ENCODE results near the gene SLC31A1.

DNA sequence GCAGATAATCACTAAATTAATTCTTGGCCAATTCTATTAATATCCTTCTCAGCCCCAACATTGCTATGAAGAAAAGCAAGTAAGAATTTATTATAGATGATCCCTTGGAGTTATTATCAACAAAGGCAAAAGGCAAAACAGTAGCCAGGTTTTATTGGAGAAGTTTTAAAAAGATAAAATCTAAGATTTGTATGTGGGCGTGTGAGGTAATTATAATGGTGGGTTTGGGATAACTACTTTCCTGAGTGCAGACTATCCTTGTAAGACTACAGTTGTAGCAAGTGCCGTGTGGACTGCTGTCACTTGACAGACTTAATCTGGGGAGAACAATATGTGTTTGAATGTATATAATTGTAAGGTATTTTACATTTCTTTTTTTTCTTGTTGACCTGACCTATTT, 23.2 kb downstream of the SLC31A1 start:
- TF ChIP-seq, protein P1, sequence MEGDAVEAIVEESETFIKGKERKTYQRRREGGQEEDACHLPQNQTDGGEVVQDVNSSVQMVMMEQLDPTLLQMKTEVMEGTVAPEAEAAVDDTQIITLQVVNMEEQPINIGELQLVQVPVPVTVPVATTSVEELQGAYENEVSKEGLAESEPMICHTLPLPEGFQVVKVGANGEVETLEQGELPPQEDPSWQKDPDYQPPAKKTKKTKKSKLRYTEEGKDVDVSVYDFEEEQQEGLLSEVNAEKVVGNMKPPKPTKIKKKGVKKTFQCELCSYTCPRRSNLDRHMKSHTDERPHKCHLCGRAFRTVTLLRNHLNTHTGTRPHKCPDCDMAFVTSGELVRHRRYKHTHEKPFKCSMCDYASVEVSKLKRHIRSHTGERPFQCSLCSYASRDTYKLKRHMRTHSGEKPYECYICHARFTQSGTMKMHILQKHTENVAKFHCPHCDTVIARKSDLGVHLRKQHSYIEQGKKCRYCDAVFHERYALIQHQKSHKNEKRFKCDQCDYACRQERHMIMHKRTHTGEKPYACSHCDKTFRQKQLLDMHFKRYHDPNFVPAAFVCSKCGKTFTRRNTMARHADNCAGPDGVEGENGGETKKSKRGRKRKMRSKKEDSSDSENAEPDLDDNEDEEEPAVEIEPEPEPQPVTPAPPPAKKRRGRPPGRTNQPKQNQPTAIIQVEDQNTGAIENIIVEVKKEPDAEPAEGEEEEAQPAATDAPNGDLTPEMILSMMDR (IDR thresholded peaks at IDR 0.05) = no peak
- no peak for TF ChIP-seq EZH2 (IDR thresholded peaks at IDR 0.05; ENCODE audit: borderline replicate concordance, insufficient read depth, low read depth, low read length, poor library complexity, severe bottlenecking)

Measured in B cell (primary cell).